RKO (cell line): ENCODE data around the gene PRKCI.
"Not testable (repeated sequence)": the region's sequence is repeated elsewhere in the genome, so short reads cannot be mapped to it uniquely, and the experiment has no call there.

Source experiments
- DNase-seq: peaks from one replicate; pipeline ENCODE4 v3.0.0-alpha.2; 2016; ENCODE audit warnings: low spot score

The PRKCI gene

DNA sequence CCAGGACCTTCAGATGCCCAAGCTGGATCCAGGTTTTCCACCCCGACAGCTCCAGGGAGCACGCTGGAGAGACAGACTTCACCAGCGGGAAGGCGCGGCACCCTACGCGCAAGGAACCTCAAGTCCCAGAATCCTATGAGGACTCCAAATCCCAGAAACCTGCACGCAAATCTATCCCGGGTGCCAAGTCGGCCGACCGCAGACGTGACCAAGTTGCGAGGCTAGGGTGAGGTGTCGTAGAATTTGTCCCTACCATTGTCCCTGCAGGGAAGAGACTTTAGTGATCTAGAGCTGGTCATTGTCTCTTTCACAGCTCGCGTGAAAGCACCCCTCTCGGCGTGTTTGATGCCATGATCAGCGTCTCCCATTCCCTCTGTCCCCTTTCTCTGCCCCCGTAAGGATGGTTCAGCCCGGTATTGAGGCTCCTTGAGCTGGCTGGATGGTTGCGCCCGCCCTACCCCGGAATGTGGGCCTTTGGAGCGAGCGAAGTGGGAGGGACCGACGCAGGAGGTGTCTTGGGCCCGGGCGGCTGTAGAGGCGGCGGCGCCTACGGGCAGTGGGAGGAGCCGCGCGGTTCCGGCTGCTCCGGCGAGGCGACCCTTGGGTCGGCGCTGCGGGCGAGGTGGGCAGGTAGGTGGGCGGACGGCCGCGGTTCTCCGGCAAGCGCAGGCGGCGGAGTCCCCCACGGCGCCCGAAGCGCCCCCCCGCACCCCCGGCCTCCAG lies at the start of gene PRKCI:
Gene PRKCI (plus strand): TSS at position 501 of the 723 bp plus-strand sequence. CDS start 246 bp downstream, outside the sequence.
- DNase-seq: peak; percentile 98

- DNase-seq: no peak
These were observed 43.6 kb upstream of the PRKCI start for GRCh38 chr3:170178651-170179050.

DNA sequence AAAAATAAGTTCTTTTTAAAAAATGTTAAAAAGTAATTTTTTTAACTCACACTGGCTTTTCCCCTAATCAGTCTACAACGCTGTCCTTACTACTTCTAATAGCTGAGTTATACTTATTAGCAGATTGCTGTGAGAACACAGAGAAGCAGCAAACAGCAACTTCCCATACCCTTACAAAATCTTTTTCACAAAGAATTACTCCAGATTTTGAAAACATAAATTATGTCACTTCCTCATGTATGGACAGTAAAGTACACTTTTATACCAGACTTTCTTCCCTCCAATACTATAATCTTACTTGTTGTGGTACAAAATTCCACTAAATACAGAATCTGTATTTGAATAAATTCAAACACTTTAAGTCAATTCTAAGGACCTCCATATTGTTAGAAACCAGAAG lies 42.8 kb upstream of the PRKCI start:
- DNase-seq: no peak

DNA sequence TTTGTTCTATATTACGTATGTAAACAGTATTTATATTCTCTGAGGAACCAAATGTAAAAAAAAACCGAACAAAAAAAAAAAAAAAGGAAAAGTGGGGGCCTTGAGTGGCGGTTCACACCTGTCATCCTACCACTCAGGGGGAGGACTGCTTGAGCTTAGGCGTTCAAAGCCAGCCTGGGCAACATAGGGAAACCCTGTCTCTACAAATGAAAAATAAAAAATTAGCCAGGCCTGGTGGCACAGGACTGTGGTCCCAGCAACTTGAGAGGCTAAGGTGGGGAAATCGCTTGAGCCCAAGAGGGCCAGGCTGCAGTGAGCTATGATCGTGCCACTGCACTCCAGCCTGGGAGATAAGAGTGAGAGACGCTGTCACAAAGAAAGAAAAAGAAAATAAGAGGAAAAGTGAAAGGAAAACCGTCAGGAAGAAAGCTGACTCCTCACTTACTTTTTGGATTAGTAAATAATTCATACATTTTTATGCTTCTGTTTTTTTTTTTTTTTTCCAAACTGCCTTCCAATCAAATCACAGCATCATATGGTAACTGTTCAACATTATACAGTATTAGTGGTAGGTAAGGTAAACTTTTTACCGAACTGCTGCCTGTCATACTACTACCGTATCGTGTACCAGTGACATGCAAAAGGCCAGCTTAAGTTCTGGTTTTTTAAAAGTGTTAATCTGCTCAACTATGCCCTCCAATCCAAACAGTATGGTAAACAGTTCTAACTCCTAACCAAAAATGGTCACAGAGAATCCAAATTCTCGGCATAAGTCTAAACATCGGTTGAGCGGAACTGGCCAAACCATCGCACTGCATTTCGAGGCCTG lies 41.9 kb upstream of the PRKCI start:
- peak; percentile 58 for DNase-seq

DNA sequence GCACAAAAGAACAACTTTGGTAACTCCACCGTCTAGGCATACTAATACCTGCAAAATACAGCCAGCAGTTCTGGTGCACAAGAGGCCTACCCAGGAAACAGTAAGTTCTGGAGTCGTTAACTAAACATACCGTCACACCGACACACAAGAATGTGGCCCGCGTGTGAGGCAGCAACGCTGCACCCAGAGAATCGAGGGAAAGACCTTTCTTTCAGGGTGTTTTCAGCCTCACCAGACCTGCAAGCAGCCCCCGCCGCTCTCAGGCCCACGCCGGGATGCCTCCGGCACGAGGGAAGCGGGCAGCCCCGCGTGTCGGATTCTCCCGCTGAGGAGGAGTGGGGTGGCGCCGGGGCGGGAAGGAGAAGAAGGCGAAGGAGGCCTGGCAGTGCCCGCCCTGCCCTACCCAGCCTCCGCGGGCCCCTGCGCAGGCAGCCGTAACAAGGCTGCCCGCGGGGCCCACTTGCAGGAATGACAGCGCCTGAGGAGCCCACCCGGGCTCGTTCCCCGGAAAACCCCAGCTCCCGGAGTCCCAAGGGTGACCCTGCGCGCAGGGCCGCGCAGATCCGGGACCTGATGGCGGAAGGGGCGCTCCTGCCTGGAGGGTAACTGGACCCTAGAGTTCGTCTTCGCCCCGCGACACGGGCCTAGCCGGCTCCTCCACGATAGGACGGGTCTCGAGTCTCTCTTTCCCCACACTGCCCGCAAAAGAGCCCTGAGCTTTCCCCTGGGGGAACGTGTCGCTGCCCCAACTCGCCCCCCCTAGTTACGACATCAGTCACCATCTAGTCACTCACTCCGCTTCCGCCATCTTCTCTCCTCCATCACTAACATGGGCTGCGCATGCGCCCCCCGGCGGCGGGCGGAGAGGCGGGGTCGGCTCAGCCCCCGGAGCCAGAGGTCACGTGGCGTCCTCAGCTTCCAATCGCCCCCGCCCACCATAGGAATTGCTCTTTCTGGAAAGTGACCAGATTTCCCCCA lies 41.0 kb upstream of the PRKCI start, which contains the start of gene PHC3:
Gene PHC3 (minus strand): TSS at position 826 of the 978 bp plus-strand sequence. CDS start 18 bp downstream, at position 808.
- DNase-seq: peak; percentile 94

- DNase-seq: no peak
These were observed 32.6 kb upstream of the PRKCI start for GRCh38 chr3:170189398-170190256.

DNA sequence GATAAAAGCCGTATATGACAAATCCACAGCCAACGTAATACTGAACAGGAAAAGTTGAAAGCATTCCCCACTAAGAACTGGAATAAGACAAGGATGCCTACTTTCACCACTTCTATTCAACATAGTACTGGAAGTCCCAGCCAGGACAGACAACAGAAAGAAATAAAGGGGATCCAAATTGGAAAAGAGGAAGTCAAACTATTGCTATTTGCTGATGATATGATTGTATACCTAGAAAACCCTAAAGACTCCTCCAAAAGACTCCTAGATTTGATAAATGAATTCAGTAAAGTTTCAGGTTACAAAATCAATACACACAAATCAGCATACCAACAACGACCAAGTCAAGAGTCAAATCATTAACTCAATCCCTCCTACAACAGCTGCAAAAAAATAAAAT lies 26.5 kb upstream of the PRKCI start:
- not testable (repeated sequence) for DNase-seq

GRCh38 chr3:170196833-170197232 lies 25.4 kb upstream of the PRKCI start:
- DNase-seq: peak; percentile 30

GRCh38 chr3:170200987-170201386 lies 21.2 kb upstream of the PRKCI start:
- no peak for DNase-seq

- DNase-seq: no peak
These were observed 20.7 kb upstream of the PRKCI start for GRCh38 chr3:170201527-170201926.

DNA sequence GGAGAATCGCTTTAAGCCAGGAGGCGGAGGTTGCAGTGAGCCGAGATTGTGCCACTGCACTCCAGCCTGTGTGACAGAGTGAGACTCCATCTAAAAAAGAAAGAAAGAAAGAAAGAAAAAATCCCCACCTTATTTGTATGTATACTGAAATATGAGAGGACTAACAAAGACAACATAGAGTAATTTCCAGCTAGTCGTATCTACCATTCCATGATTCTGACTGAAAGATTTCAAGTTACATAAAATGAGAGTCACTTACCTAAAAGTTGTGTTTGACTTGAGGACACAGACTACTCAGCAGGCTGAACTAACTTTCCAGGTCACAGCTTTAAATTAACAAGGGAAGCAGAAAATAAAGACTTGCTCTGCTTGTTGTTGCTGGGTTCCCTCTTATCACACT lies 18.8 kb upstream of the PRKCI start:
- DNase-seq: no peak

- DNase-seq: no peak
These were observed 18.2 kb upstream of the PRKCI start for GRCh38 chr3:170204023-170204472.

DNA sequence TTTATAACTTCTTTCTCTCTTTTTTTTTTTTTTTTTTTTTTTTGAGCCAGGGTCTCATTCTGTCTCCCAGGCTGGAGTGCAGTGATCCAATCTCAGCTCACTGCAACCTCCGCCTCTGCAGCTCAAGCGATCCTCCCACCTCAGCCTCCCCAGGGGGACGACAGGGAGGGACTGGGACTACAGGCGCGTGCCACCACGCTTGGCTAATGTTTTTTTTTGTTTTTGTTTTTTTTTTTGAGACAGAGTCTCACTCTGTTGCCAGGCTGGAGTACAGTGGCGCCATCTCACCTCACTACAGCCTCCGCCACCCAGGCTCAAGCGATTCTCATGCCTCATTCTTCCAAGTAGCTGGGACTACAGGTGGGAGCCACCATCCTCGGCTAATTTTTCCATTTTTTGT lies 17.7 kb upstream of the PRKCI start:
- no peak for DNase-seq

DNA sequence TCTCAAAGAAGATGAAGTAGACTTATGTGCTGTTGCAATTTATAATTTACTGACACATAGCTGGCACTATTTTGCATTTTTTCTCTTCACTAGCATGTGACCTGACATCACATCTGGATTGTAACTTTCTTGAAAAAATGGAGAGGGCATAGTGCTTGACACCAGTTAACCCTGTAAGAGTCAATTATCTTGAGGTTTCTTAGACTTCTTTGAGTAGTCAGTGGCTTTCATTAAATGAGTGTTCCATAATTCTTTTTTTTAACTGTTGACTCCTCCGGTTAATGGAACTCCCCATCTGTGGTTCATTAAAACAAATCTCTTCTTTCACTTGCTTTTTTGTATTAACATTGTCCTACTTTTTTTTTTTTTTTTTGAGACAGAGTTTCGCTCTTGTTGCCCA lies 16.9 kb upstream of the PRKCI start:
- DNase-seq: no peak

DNA sequence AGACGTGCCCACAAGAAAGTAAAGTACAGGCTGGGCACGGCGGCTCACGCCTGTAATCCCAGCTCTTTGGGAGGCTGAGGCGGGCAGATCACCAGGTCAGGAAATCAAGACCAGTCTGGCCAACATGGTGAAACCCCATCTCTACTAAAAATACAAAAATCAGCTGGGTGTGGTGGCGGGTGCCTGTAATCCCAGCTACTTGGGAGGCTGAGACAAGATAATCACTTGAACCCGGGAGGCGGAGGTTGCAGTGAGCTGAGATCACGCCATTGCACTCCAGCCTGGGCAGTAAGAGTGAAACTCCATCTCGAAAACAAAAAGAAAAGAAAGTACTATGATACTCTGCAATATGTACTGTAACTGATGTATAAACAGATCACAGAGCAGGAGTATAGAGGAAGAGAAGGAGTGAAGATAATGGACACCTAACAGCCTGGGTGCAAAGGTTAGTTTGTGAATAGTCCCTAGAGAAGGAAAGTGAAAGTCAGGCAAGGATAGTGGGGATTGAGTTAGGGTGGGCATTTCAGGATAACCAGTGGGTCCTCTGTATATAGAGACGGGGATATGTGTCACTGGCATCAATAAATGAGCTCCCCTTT lies 16.0 kb upstream of the PRKCI start:
- not testable (repeated sequence) for DNase-seq

GRCh38 chr3:170207717-170208116 lies 14.5 kb upstream of the PRKCI start:
- no peak for DNase-seq

GRCh38 chr3:170211668-170212067 lies 10.6 kb upstream of the PRKCI start:
- no peak for DNase-seq

GRCh38 chr3:170219850-170220249 lies 2.4 kb upstream of the PRKCI start:
- no peak for DNase-seq

DNA sequence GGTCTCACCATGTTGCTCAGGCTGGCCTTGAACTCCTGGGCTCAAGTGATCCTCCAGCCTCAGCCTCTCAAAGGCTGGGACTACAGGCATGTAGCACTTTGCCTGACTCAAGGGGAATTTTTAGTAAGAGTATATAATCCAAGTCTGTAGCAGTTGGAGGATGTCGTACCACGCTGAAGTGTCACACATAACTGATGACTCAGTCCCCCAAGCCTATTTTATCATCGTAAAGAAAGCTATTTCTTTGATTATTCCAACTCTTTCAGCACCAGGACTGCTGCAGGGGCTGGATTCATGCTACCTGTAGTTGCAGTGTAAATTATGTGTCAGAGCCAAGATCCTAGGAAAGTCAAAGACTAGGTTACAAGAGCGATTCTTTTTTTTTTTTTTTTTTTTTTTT lies 1.4 kb upstream of the PRKCI start:
- peak; percentile 89 for DNase-seq
